Activated B cell treated with CpG ODN at 0.5 μM for 24 hours (primary cell): ENCODE data around the gene ALG6. TPM values are rescaled to one million over a fixed set of nuclear protein-coding genes. Genes with fewer than 3 reads are reported as not detected.
"Not testable (repeated sequence)": the region's sequence is repeated elsewhere in the genome, so short reads cannot be mapped to it uniquely, and the experiment has no call there.

Experiments
- ATAC-seq: fragments of 200-7000 bp; cut with Tn5 transposase; one replicate; pipeline ENCODE4 v1.10.0; 2021; ENCODE audit warnings: low read depth, mild to moderate bottlenecking, moderate library complexity
- CTCF ChIA-PET: fragments of 350-600 bp; sonication (Branson Sonifier 250); formaldehyde crosslinking; loops from one replicate; lab custom pipeline; 2021; ENCODE audit warnings: antibody characterized with exemption; lab: Charles Lee
- POLR2A ChIA-PET: fragments of 350-600 bp; sonication (Branson Sonifier 250); formaldehyde crosslinking; loops from one replicate; lab custom pipeline; 2021; ENCODE audit warnings: antibody characterized with exemption; lab: Charles Lee
- DNase-seq: peaks from one replicate; pipeline ENCODE4 v3.0.0; 2022
- H3K27ac Mint-ChIP-seq: one replicate; pipeline ENCODE4 v1.8.0; 2020; ENCODE audit warnings: mixed read lengths
- H3K27me3 Mint-ChIP-seq: one replicate; pipeline ENCODE4 v1.8.0; 2021; ENCODE audit warnings: mixed read lengths
- H3K36me3 Mint-ChIP-seq: one replicate; pipeline ENCODE4 v1.8.0; 2021; ENCODE audit warnings: low read depth, mixed read lengths
- H3K4me1 Mint-ChIP-seq: one replicate; pipeline ENCODE4 v1.8.0; 2021; ENCODE audit warnings: mixed read lengths
- H3K4me3 Mint-ChIP-seq: one replicate; pipeline ENCODE4 v1.8.0; 2020; ENCODE audit warnings: mild to moderate bottlenecking, mixed read lengths
- H3K9me3 Mint-ChIP-seq: one replicate; pipeline ENCODE4 v1.8.0; 2020; ENCODE audit warnings: mixed read lengths
- intact Hi-C: fragments of 100-400 bp; cut with micrococcal nuclease; formaldehyde crosslinking; loops from one replicate; pipeline ENCODE4 v1.15.1; 2024
- total RNA-seq: library from RNA; stranded (reverse); gene quantifications from 2 replicates; pipeline ENCODE4 v1.2.3, GENCODE V29; 2022
- TF ChIP-seq, protein P1 (sequence below): fragments of 200-600 bp; IDR thresholded peaks from one replicate; pipeline ENCODE4 v1.8.0; 2022; ENCODE audit warnings: antibody characterized with exemption, mild to moderate bottlenecking

Gene ALG6
- total RNA-seq, 1 donor from 2014 or later = 21.5 TPM

DNA sequence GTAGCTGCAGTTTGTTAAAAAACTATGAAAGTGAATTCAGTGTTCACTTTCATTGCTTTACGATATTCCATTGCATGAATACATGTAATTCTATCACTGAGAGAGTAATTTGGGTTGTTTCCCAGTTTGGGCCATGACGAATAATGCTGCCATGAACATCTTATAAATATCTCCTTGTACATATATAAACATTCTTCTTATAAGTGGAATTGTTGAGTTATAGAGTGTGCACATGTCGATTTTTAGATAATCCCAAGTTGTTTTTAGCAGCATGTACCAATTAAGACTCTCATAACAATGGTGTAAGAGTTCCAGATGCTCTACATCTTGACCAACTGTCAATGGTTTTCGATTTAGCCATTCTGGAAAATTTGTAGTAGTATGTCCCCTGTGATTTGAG is 40.9 kb downstream of the ALG6 start:
- intact Hi-C loops = no loop called here
- DNase-seq (no peak), ATAC-seq (no peak)
- Mint-ChIP-seq H3K4me1 (no peaks in the 10 kb centered on the region), H3K27ac (no peak overlapping the region), H3K36me3 (peaks cover 68% of the 10 kb centered on the region), H3K9me3 (no peaks in the 10 kb centered on the region), H3K27me3 (no peaks in the 10 kb centered on the region), H3K4me3 (no peak overlapping the region)
- ChIA-PET CTCF (no interaction called here), POLR2A (no interaction called here)
- TF ChIP-seq, protein P1, sequence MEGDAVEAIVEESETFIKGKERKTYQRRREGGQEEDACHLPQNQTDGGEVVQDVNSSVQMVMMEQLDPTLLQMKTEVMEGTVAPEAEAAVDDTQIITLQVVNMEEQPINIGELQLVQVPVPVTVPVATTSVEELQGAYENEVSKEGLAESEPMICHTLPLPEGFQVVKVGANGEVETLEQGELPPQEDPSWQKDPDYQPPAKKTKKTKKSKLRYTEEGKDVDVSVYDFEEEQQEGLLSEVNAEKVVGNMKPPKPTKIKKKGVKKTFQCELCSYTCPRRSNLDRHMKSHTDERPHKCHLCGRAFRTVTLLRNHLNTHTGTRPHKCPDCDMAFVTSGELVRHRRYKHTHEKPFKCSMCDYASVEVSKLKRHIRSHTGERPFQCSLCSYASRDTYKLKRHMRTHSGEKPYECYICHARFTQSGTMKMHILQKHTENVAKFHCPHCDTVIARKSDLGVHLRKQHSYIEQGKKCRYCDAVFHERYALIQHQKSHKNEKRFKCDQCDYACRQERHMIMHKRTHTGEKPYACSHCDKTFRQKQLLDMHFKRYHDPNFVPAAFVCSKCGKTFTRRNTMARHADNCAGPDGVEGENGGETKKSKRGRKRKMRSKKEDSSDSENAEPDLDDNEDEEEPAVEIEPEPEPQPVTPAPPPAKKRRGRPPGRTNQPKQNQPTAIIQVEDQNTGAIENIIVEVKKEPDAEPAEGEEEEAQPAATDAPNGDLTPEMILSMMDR = no peak

DNA sequence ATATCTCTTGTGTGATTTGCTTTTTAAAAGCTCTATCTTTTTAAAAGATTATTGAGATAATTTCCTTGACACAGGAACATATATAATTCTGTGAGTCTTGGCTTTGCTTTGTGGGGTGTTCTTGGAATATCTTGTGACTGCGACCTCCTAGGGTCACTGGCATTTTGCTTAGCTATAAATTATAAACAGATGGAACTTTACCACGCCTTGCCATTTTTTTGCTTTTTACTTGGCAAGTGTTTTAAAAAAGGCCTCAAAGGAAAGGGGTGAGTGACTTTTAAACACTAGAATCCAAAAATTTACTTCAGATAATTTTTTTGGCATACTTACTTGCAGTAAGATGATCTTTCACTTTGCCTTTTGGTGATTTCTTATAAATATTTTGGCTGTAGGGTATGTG is 43.6 kb downstream of the ALG6 start:
- CTCF ChIA-PET = no interaction called here

DNA sequence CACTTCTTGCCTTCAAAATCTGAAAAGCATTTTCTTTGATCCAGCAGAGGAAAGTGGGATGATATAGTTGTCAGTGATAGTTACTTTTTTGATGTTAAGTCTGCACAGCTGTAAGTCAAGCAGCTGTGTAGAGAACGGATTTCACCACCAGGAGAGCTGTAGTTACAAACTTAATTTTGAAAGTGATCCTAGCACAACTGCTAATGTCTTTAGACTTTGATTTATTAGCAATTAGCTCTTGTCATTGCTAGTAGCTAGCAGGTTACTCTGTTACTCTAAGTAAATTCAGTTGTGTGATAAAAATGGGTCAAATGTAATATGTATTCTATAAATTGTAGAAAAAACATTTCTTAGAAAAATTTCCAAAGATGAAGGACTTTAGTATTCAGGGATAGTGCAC is 46.0 kb downstream of the ALG6 start:
- no peak for DNase-seq
- no peak overlapping the region for H3K27ac Mint-ChIP-seq
- H3K4me1 Mint-ChIP-seq = no peaks in the 10 kb centered on the region
- H3K36me3 Mint-ChIP-seq = peaks cover 57% of the 10 kb centered on the region
- TF ChIP-seq, protein P1 = no peak
- no peak overlapping the region for H3K4me3 Mint-ChIP-seq
- CTCF ChIA-PET = no interaction called here
- POLR2A ChIA-PET = no interaction called here
- H3K27me3 Mint-ChIP-seq = no peaks in the 10 kb centered on the region
- no peak for ATAC-seq
- H3K9me3 Mint-ChIP-seq = no peaks in the 10 kb centered on the region
- intact Hi-C loops = no loop called here

More for the DNA sequence above, 43.6 kb downstream of the ALG6 start:
- TF ChIP-seq, protein P1 = no peak
- Mint-ChIP-seq H3K27me3 (no peaks in the 10 kb centered on the region), H3K4me3 (no peak overlapping the region), H3K9me3 (no peaks in the 10 kb centered on the region), H3K27ac (no peak overlapping the region), H3K36me3 (peaks cover 57% of the 10 kb centered on the region), H3K4me1 (no peaks in the 10 kb centered on the region)
- ATAC-seq (no peak), DNase-seq (no peak)
- intact Hi-C loops = no loop called here
- POLR2A ChIA-PET = no interaction called here

DNA sequence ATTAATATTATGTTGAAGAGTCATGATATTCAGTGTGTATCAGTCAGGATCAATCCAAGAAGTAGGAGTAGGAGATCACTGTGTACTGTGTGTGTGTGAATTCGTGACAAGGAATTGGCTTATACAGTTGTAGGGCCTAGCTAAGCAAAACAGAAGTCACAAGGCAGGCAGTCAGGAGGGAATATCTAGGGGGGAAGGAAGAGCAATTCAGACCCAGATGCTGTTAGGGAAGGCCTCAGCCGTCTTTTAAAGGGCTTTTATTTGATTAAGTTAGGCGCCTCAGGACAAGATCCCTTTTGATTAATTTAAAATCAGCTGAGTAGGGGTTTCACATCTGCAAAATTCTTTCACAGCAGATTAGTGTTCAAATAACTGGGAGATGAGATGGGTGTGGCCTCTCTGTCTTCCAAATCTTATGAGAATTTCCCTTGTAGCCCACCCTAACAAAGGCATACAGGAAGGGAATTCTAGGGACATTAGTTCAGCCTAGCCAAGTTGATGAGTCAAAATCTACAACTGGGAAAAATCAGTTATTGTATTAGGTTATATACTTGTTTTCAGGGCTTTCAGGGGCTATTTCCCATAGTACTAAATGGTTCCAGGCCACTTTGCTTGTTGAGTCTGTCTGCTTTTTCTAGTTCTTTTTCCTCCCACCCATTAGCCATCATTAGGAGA is 47.4 kb downstream of the ALG6 start:
- H3K4me1 Mint-ChIP-seq = no peaks in the 10 kb centered on the region
- no peak for ATAC-seq
- no peak overlapping the region for H3K4me3 Mint-ChIP-seq
- ChIA-PET CTCF (no interaction called here), POLR2A (no interaction called here)
- no peak overlapping the region for H3K27ac Mint-ChIP-seq
- peaks cover 58% of the 10 kb centered on the region for H3K36me3 Mint-ChIP-seq
- DNase-seq = no peak
- TF ChIP-seq, protein P1 = no peak
- intact Hi-C loops = no loop called here
- no peaks in the 10 kb centered on the region for H3K27me3 Mint-ChIP-seq
- no peaks in the 10 kb centered on the region for H3K9me3 Mint-ChIP-seq

DNA sequence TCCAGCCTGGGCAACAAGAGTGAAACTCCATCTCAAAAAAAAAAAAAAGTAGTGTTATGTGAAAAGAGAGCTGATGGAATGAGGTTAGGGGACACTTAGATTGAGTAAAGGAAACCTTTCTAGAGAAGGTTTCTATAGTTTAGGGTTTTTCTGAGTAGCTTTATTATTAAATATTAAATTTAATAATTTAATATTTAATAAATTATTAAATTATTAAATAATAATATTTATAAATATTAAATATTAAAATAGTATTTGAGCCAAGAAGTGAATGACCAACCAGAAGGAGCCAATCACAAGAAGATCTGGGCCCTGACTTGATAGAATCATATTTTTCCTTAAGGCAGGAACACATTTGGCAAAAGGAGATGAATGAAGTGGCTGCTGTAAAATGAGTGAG is 50.7 kb downstream of the ALG6 start:
- H3K9me3 Mint-ChIP-seq = peaks cover 3% of the 10 kb centered on the region
- H3K4me3 Mint-ChIP-seq = no peak overlapping the region
- H3K4me1 Mint-ChIP-seq = no peaks in the 10 kb centered on the region
- ChIA-PET POLR2A (no interaction called here), CTCF (no interaction called here)
- DNase-seq = no peak
- no peaks in the 10 kb centered on the region for H3K27me3 Mint-ChIP-seq
- H3K27ac Mint-ChIP-seq = no peak overlapping the region
- no peak for ATAC-seq
- peaks cover 50% of the 10 kb centered on the region for H3K36me3 Mint-ChIP-seq
- intact Hi-C loops = no loop called here
- TF ChIP-seq, protein P1 = no peak

DNA sequence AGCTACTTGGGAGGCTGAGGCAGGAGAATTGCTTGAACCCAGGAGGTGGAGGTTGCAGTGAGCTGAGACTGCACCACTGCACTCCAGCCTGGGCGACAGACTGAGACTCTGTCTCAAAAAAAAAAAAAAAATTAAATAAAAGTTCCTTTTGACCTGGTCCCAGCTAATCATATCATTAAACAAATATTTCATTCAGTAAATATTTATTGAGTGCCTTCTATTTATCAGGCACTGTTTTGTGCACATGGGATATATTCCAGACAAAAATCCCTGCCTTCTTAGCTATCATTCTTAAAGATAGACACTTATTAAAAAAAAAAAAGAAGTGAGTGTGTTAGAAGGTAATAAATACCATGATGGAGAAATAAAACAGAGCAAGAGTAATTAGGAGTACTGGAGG is 53.3 kb downstream of the ALG6 start:
- POLR2A ChIA-PET = interaction anchor here (0.6 kb wide), 1 partner anchor 1027 kb away, joined by 3 read pairs; no protein-coding TSS in a partner anchor
- DNase-seq, ATAC-seq, H3K9me3 Mint-ChIP-seq, CTCF ChIA-PET, intact Hi-C loops, H3K27me3 Mint-ChIP-seq, H3K4me1 Mint-ChIP-seq, H3K27ac Mint-ChIP-seq, H3K4me3 Mint-ChIP-seq: not testable (repeated sequence)
- H3K36me3 Mint-ChIP-seq = peaks cover 41% of the 10 kb centered on the region
